Breast epithelium (tissue), 4 donors: ENCODE measurements around the gene EPB41L2. TPM values are rescaled to one million over a fixed set of nuclear protein-coding genes. Genes with fewer than 3 reads are reported as not detected.
"Not testable (repeated sequence)": the region's sequence is repeated elsewhere in the genome, so short reads cannot be mapped to it uniquely, and the experiment has no call there.

Source experiments
- DNase-seq, 2 donors: peaks; one replicate each; pipeline ENCODE4 v3.0.0-alpha.2; 2019; ENCODE audit warnings: low spot score in 2 of 2
- H3K27ac ChIP-seq, 2 donors: fragments of 200-600 bp; sonication (generic) in 1 of 2; one replicate each; pipeline ENCODE4 v1.5.1; 2016 to 2019; ENCODE audit warnings: mild to moderate bottlenecking in 1 of 2
- H3K27me3 ChIP-seq, 2 donors: fragments of 200-600 bp; sonication (generic) in 1 of 2; one replicate each; pipeline versions ENCODE4 v1.5.1 to v1.6.0; 2017 to 2019; ENCODE audit warnings: control low read depth in 1 of 2, mild to moderate bottlenecking in 1 of 2
- H3K36me3 ChIP-seq: fragments of 200-600 bp; one replicate; pipeline ENCODE4 v1.5.1; 2019
- H3K4me1 ChIP-seq, 2 donors: fragments of 200-600 bp; sonication (generic); one replicate each; pipeline ENCODE4 v1.5.1; 2016 to 2019; ENCODE audit warnings: control low read depth in 1 of 2
- H3K4me3 ChIP-seq, 3 donors: fragments of 200-600 bp; sonication (generic); 1 replicate in 2 of 3; 2 replicates in 1 of 3; pipeline ENCODE4 v1.5.1; 2016 to 2019; ENCODE audit warnings: mild to moderate bottlenecking in 3 of 3, moderate library complexity in 2 of 3
- H3K9me3 ChIP-seq, 2 donors: fragments of 200-600 bp; sonication (generic) in 1 of 2; one replicate each; pipeline ENCODE4 v1.5.1; 2016 to 2019; ENCODE audit warnings: control low read depth in 1 of 2
- POLR2A ChIP-seq: fragments of 450-650 bp; IDR thresholded peaks from one replicate; pipeline ENCODE4 v1.6.1; 2016; ENCODE audit warnings: antibody characterized with exemption, mild to moderate bottlenecking, moderate library complexity
- POLR2AphosphoS5 ChIP-seq, 3 donors: sonication (generic); formaldehyde crosslinking; IDR thresholded peaks; one replicate each; pipeline ENCODE4 v1.6.1; 2017; ENCODE audit warnings: antibody characterized with exemption in 3 of 3
- intact Hi-C: fragments of 100-400 bp; cut with DNase I; formaldehyde crosslinking; loops from one replicate; pipeline ENCODE4 v1.15.1; 2023; ENCODE audit warnings: low total_unique reads
- total RNA-seq, 3 donors: library from RNA; depleted of rRNA; stranded (reverse); fragments of >200 nt; gene quantifications; one replicate each; pipeline ENCODE4 v1.1.0, GENCODE V29; 2016
- TF ChIP-seq, protein P1 (sequence below), 3 donors: fragments of 450-650 bp; IDR thresholded peaks; one replicate each; pipeline ENCODE4 v1.5.1; 2016 to 2017; ENCODE audit warnings: antibody characterized with exemption in 3 of 3, mild to moderate bottlenecking in 3 of 3, moderate library complexity in 3 of 3

Gene EPB41L2
- total RNA-seq, 3 donors from 2014 or later, result 72.7 to 110 (median 101) TPM

DNA sequence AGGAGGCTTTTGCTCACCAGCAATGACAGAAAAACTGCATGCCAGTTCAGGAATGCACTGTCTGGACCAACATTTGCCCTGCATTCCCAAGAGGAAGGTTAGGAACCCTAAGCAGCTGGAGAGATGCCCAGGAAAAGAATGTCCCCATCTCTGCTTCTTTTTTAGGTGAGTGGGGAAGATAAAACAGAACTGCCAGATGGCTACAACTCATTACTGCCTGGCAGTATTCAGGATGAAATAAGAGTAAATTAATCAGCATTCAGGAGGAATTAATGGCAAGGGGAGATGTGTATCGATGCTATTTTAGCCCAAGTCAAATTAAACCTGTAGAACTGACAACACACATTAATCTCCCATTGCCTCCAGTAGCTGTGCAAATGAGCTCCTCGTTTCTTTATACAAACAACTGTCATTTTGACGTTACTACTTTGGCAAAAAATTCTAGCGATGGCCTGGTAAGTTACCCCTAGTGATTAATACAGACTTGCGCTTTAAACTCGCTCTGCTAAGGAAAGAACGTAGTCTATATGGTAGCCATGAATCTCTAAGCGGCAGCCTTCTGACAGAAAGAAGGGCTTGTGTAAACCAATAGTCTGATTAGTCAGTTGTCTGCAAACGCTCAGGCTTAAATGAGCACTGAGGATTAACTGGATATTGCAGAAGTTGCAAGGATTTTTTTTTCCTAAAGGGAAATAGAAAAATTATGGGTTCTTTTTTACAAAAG lies 252.6 kb downstream of the EPB41L2 start:
- Histone ChIP-seq H3K27ac (no peak overlapping the region), H3K4me3 (no peak overlapping the region), H3K9me3 (no peaks in the 10 kb centered on the region), H3K27me3 (no peaks in the 10 kb centered on the region), H3K4me1 (no peaks in the 10 kb centered on the region), H3K36me3 (no peaks in the 10 kb centered on the region)
- no peak for TF ChIP-seq POLR2A
- no peak for DNase-seq
- intact Hi-C loops, result no loop called here

DNA sequence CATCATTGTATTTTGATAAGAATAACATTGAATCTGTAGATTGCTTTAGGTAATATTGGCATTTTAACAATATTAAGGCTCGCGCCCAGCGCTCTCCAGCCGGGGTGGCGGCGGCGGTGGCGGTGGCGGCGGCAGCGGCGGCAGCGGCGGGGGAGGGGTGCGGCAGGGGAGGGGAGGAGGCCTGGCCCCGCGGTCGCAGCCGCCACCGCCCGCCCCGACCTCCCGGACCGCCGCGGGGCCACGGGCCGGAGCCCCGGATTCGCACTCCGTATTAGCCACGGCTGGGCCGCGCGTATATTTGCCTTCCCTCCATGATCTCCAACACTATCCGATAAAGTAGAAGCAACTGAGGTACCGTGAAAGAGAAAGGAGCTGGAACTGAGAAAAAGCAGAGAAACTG lies 261.7 kb downstream of the EPB41L2 start:
- H3K4me1 ChIP-seq, intact Hi-C loops: not testable (repeated sequence)

DNA sequence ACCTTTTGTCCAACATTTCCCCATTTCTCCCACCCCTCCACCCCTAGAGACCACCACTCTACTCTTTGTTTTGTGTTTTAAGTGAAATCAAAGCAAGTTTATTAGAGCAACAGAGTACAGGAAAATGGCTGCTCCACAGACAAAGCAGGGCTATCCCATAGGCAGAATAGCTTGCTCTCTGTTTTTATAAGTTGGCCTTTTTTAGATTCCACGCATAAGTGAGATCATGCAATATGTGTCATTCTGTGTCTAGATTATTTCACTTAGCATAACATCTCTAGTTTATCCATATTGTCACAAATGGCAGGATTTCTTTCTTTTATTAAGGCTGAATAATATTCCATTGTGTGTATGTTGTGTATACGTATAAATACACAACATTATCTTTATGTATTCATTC lies 266.0 kb downstream of the EPB41L2 start:
- Histone ChIP-seq H3K4me3 (no peak overlapping the region), H3K36me3 (no peaks in the 10 kb centered on the region), H3K9me3 (peaks cover 0 to 3% of the 10 kb centered on the region in 2 donors), H3K27ac (no peak overlapping the region), H3K4me1 (peaks cover 0 to 4% of the 10 kb centered on the region in 2 donors), H3K27me3 (no peaks in the 10 kb centered on the region)
- no peak for DNase-seq
- TF ChIP-seq POLR2A (no peak), POLR2AphosphoS5 (IDR thresholded peaks at IDR 0.05) (no peak)
- TF ChIP-seq, protein P1, sequence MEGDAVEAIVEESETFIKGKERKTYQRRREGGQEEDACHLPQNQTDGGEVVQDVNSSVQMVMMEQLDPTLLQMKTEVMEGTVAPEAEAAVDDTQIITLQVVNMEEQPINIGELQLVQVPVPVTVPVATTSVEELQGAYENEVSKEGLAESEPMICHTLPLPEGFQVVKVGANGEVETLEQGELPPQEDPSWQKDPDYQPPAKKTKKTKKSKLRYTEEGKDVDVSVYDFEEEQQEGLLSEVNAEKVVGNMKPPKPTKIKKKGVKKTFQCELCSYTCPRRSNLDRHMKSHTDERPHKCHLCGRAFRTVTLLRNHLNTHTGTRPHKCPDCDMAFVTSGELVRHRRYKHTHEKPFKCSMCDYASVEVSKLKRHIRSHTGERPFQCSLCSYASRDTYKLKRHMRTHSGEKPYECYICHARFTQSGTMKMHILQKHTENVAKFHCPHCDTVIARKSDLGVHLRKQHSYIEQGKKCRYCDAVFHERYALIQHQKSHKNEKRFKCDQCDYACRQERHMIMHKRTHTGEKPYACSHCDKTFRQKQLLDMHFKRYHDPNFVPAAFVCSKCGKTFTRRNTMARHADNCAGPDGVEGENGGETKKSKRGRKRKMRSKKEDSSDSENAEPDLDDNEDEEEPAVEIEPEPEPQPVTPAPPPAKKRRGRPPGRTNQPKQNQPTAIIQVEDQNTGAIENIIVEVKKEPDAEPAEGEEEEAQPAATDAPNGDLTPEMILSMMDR (IDR thresholded peaks at IDR 0.05), result no peak
- intact Hi-C loops, result no loop called here

More for the DNA sequence above, 261.7 kb downstream of the EPB41L2 start:
- H3K27me3 ChIP-seq, H3K4me3 ChIP-seq, H3K36me3 ChIP-seq, DNase-seq, H3K27ac ChIP-seq, H3K9me3 ChIP-seq: not testable (repeated sequence)

DNA sequence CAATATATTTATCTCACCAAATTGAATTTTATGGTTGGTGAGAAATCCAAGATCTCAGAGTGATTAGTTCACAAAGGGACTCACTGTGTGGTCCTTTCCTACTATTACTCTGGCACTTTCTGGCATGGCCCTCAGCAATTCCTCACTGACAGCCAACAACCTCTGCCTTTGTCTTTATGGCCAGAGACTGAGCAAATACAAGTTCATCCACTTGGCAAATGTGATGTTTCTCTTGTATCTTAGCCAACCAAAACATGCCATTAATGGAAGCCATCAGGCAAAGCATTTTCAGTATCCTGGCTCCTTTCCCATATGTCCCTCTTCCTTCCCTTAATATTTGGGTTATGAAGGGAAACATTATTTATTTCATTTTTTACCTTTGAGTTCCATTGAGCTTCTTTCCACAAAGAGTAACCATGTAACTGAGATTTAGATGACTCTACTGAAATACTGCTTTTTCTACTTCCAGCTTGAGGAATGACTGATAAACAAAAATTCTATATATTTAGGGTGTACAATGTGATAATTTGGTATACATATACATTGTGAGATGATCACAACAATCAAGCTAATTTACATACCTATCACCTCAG lies 266.6 kb downstream of the EPB41L2 start:
- DNase-seq, result peak in 1 of 2 donors; percentile 77
- intact Hi-C loops, result no loop called here
- peak overlapping the region in 1 of 2 donors; percentile 48 for H3K27ac ChIP-seq

DNA sequence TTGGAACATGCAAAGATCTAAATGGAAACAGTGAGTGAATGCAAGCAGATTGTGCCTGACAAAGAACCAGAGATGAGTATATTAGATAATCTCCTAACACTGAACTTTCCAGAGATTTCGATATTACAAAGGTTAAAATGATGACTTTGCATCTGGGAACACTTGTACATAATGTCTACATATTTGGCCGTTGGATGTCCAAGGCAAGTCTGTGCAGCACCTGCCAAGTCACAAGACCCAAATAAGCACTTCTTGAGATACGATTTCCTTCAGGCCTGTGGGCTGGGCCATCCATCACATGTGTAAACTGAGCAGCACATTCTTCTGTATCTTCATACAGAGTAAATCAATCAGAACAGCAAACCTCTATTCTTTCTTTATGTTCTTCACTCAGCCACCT lies 268.3 kb downstream of the EPB41L2 start:
- H3K27me3 ChIP-seq, result no peaks in the 10 kb centered on the region
- TF ChIP-seq, protein P1 (IDR thresholded peaks at IDR 0.05), result no peak
- TF ChIP-seq POLR2A (no peak), POLR2AphosphoS5 (IDR thresholded peaks at IDR 0.05) (no peak)
- H3K36me3 ChIP-seq, result no peaks in the 10 kb centered on the region
- DNase-seq, result no peak
- no peak overlapping the region for H3K4me3 ChIP-seq
- intact Hi-C loops, result no loop called here
- no peaks in the 10 kb centered on the region for H3K9me3 ChIP-seq
- no peak overlapping the region for H3K27ac ChIP-seq
- H3K4me1 ChIP-seq, result peaks cover 0 to 4% of the 10 kb centered on the region in 2 donors

More for the DNA sequence above, 266.6 kb downstream of the EPB41L2 start:
- Histone ChIP-seq H3K27me3 (no peaks in the 10 kb centered on the region), H3K4me1 (peaks cover 0 to 4% of the 10 kb centered on the region in 2 donors), H3K9me3 (peaks cover 0 to 3% of the 10 kb centered on the region in 2 donors), H3K4me3 (no peak overlapping the region), H3K36me3 (no peaks in the 10 kb centered on the region)
- peak in 1 of 3 donors; percentile 45 for TF ChIP-seq POLR2AphosphoS5 (IDR thresholded peaks at IDR 0.05)
- TF ChIP-seq POLR2A, result no peak

DNA sequence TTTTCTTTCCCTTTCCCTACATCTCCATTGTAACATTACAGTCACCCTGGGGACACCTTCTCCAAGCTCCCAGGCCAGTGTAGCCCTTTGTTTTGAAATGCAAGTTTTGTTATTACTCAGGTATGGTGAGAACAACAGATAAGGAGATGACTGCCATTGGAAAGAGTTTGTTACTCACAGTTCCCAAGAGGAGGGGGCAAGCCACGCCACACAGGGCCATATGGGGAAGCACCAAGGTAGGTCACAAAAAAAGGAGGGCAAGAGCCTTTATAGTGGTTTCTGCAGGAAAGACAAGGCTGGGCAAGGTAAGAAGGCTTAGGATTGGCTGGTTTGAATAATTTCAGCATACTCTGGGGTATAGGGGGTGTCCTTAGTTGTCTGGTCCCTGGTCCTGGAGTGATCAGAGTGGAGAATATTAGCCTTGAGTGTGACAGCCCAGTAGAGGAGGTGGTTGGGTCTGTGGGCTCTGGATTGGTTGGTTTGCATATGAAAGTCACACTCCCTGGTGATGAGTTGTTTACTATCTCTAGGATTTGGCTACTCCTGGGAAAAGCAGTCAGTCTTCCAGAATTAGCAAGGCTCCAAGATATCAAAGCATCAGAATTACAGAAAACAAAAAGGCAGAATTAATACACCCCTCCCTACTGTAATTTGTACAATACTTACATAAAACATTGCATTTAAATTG lies 268.9 kb downstream of the EPB41L2 start:
- intact Hi-C loops, result no loop called here
- Histone ChIP-seq H3K36me3 (no peaks in the 10 kb centered on the region), H3K4me1 (peaks cover 0 to 4% of the 10 kb centered on the region in 2 donors), H3K9me3 (no peaks in the 10 kb centered on the region), H3K27me3 (no peaks in the 10 kb centered on the region), H3K4me3 (no peak overlapping the region), H3K27ac (peak overlapping the region in 1 of 2 donors; percentile 36)
- TF ChIP-seq, protein P1 (IDR thresholded peaks at IDR 0.05), result no peak
- no peak for TF ChIP-seq POLR2A
- no peak for TF ChIP-seq POLR2AphosphoS5 (IDR thresholded peaks at IDR 0.05)
- no peak for DNase-seq

Other genes starting within 250 kb of the EPB41L2 start
- not detected for gene SMLR1, start 235.8 kb downstream of the EPB41L2 start, total RNA-seq
- gene AKAP7, start 72.2 kb upstream of the EPB41L2 start, total RNA-seq, result 10 to 100 TPM; 13.0 to 15.7 (median 14.4) TPM